HEK293T (cell line): ENCODE data around the gene LHPP.

Experiments
- ARNT ChIP-seq: fragments of 450-650 bp; IDR thresholded peaks from 2 replicates; pipeline ENCODE4 v1.6.1; 2017; ENCODE audit warnings: mild to moderate bottlenecking
- BHLHE40 ChIP-seq: fragments of 450-650 bp; IDR thresholded peaks from 2 replicates; pipeline ENCODE4 v1.6.1; 2016; ENCODE audit warnings: mild to moderate bottlenecking, moderate library complexity, borderline replicate concordance
- CTBP1 ChIP-seq: fragments of 450-650 bp; IDR thresholded peaks from 2 replicates; pipeline ENCODE4 v1.6.1; 2016; ENCODE audit warnings: borderline replicate concordance
- FOXA1 ChIP-seq: fragments of 450-650 bp; IDR thresholded peaks from 2 replicates; pipeline ENCODE4 v1.6.1; 2016; ENCODE audit warnings: mild to moderate bottlenecking
- FOXM1 ChIP-seq: fragments of 450-650 bp; IDR thresholded peaks from 2 replicates; pipeline ENCODE4 v1.6.1; 2017; ENCODE audit warnings: mild to moderate bottlenecking, borderline replicate concordance
- HDGF ChIP-seq: fragments of 450-650 bp; IDR thresholded peaks from 2 replicates; pipeline ENCODE4 v1.6.1; 2017; ENCODE audit warnings: antibody characterized with exemption, borderline replicate concordance
- L3MBTL2 ChIP-seq: fragments of 450-650 bp; conservative IDR thresholded peaks from 2 replicates; pipeline ENCODE4 v1.6.1; 2016; ENCODE audit warnings: mild to moderate bottlenecking
- PKNOX1 ChIP-seq: fragments of 450-650 bp; IDR thresholded peaks from 2 replicates; pipeline ENCODE4 v1.6.1; 2016
- SP1 ChIP-seq: fragments of 450-650 bp; IDR thresholded peaks from 2 replicates; pipeline ENCODE4 v1.6.1; 2017
- SUZ12 ChIP-seq: fragments of 450-650 bp; IDR thresholded peaks from 2 replicates; pipeline ENCODE4 v1.6.1; 2016; ENCODE audit warnings: mild to moderate bottlenecking
- TARDBP ChIP-seq: fragments of 450-650 bp; IDR thresholded peaks from 2 replicates; pipeline ENCODE4 v1.6.1; 2016
- ZNF384 ChIP-seq: fragments of 450-650 bp; IDR thresholded peaks from 2 replicates; pipeline ENCODE4 v1.6.1; 2016

- TF ChIP-seq PKNOX1: no peak
- TF ChIP-seq CTBP1: no peak
- TF ChIP-seq SP1: no peak
- no peak for TF ChIP-seq FOXA1
- TF ChIP-seq TARDBP: no peak
- no peak for TF ChIP-seq HDGF
- no peak for TF ChIP-seq SUZ12
- no peak for TF ChIP-seq ARNT
- no peak for TF ChIP-seq ZNF384
- no peak for TF ChIP-seq BHLHE40
- TF ChIP-seq L3MBTL2: no peak
- no peak for TF ChIP-seq FOXM1
Observed at GRCh38 chr10:124607693-124608092, 146.1 kb downstream of the LHPP start.
